HG03025 (cell line): ENCODE measurements around the gene ST6GALNAC5.
"Not testable (repeated sequence)": the region's sequence is repeated elsewhere in the genome, so short reads cannot be mapped to it uniquely, and the experiment has no call there.

ENCODE experiments used
- ATAC-seq: cut with Tn5 transposase; IDR thresholded peaks from one replicate; pipeline ENCODE4 v1.9.1; 2021; ENCODE audit warnings: mild to moderate bottlenecking, moderate library complexity; ENCODE audit not compliant: unreplicated experiment, low FRiP score

The ST6GALNAC5 gene

DNA sequence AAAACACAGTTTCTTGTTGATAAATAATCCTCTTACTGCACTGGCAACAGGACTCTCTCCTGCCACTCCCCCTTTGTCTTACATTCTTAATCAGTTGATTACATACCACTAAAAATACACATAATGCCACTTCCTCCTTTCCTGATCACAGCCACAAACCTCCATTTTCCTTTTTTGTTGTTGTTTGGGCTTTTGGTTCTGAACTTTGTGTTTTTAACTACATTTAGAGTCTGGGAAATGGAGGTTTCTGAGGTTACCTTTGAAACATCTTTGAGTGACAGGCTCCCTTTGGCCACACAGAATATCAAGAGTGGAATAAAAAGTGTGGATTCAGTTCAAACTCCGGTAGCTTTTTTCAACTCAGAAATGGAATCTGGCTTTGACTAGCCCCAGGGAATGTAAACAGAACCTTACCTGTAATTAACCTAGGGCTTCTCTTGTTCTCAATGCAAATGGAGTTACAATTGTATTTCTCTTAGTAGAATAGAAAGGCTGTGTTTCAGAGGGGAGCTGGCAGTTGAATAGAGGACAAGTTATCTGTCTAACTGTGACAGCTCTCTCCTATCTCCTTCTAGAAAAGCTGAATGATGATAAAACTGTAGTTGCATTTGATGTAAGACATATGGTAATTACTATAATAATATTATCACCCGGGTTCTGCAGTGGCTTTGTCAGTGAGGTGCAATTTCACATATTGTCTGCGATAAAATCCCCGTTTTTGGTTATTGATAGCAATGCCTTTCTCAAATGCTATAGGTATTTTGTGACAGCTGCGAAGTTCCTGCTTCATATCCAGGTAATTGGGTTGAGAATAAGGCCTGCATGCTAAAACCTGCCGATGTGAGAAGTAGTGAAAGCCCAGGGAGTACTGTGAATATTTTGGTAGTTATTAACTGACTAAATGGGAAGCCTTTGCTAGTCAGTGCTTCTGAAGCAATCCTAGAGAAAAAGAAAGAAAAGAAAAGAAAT lies 66.9 kb downstream of the ST6GALNAC5 start:
- ATAC-seq = no peak

GRCh38 chr1:76938304-76938703 lies 71.0 kb downstream of the ST6GALNAC5 start:
- no peak for ATAC-seq

DNA sequence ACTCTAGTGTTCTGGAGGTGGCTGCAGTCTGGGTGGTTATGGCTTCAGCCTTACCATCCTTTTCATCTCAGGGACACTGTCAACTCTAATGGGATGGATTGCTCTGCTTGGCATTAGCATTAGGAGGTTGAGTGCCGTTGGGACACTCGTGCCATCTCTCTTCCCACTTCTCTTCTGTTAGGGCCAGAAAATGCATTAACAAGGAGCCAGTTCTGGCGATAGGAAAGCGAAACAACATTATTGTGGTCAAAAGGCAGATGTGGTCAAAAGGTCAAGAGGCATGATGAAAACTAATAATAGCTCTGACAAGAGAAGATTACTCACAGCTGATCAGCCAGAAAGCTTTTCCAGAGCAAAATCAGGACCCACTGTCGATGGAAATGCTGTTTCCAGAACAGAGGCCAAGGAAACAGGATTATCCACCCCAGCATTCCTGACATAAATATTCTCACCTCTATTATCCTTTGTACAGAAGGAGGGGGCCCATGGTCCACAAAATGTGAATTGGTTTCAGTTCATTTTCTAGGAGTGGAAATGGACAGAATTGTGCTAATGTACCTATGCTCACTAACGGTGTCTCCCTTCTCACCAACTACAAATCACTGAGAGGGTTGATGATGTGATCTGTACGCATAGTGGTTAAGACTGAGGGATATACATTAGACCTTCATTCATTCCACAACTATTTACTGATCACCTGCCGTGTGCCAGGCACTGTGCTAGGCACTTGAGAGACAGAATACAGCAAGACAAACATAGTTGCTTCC lies 72.0 kb downstream of the ST6GALNAC5 start:
- no peak for ATAC-seq

GRCh38 chr1:76939817-76940216 lies 72.5 kb downstream of the ST6GALNAC5 start:
- ATAC-seq = no peak

DNA sequence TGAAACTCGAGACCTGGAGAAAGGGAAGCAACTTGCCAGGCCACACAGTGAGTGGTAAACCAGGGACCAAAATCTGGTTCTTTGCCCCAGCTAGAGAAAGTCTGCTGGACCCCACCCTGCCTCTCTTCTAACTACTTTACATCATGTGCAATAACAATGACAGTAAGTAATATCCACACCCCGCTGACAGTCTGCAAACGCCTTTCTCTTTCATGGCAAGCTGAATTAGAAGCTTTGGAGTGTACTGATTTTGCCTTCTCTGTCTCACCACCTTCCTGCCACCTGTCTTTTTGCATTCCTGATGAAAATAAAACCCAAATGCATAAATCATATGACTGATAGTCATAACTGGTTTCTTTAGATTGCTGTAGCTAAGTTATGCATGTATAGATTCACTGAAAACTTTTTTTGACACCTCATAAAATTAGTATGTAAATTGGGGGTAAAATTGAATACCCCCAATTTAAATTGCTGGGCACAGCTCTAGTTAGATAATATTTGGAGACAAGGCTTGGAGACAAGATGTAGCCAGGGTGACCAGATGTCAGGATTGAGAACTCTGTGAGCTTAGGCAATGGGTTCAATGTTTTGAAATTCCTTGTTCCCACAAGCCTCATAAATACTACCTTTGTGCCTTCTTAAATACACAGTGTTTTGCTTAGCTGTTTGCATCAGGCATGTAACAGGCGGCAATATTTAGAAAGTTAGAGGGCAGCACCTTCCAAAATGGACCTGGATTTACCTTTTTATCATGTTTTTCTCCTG lies 73.5 kb downstream of the ST6GALNAC5 start:
- no peak for ATAC-seq

DNA sequence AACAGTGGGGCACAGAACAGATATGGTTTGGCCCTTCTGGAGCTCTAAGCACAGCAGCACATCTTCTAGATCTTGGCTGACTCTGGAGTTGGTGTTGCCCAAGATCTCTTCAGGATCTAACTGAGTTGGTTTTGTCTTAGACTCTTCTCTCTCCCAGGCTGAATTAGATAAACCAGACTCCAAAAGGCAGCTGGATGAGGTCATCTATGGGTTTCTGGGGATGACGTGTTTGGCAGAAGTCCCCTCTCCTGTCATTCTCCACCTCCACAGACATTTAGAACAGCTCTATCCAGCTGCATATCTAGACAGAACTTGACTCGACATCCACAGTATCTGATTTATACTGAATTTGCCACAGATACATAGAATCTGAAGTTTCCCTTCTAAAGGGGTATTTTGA lies 75.3 kb downstream of the ST6GALNAC5 start:
- ATAC-seq = no peak

- ATAC-seq = no peak
Observed at GRCh38 chr1:76944942-76945341, 77.7 kb downstream of the ST6GALNAC5 start.

- ATAC-seq = no peak
Observed at GRCh38 chr1:76948846-76949245, 81.6 kb downstream of the ST6GALNAC5 start.

DNA sequence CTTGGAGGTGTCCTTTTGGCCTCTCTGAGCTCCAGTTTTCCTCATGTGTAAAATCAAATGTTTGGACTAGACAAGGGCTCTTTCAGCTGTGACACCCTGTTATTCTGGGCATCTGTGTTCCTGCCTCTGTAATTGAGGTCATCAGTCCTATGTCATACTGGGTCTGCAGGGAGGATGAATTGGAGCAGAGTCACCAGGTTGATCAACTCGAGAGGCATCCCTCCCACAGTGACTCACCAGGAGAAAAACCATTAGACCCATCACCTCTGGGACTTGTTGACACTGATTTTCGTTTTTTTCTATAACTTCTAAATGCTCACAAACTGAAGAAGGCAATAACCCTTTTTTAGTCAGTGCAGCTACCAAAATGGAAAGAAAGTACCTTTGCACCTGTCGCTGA lies 82.2 kb downstream of the ST6GALNAC5 start:
- ATAC-seq = no peak

DNA sequence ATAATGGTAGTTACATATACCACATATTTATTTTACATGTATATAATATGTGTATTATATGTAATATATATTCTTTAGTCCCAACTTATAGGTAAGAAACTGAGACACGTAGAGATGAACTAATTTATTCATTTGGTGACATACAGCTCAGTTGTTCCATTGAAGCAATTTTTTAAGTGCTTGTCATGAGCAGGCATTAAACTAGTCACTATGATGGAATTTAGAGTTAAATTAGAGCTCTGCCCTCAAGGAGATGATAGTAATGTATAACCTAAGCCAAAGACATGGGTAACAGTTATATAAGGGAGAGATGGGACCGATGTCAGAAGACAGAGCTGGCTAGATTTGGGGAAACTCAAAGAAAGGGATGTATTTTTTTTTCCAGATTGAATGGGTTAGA lies 83.0 kb downstream of the ST6GALNAC5 start:
- no peak for ATAC-seq

- no peak for ATAC-seq
Observed at GRCh38 chr1:76951153-76951552, 83.9 kb downstream of the ST6GALNAC5 start.

GRCh38 chr1:76955652-76956051 lies 88.4 kb downstream of the ST6GALNAC5 start:
- no peak for ATAC-seq

GRCh38 chr1:76957961-76958360 lies 90.7 kb downstream of the ST6GALNAC5 start:
- ATAC-seq = no peak

DNA sequence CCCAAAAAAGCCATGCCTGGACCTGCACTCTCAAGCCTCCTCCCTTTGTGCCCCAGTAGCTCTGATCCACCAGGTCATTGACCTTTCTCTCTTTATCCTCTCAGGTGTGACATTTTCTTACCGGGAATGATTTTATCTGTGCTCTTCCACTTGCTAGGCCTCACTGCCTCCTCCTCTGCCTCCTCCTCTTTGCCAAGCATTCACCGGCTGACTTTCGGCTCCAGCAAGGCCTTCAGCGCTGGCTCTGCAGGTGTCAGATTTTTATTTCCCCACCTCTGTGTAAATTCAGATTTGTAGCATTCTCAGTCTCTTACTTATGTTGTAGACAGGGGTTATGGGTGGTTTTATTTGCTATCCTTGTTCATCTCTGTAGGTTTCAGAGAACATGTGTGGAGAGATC lies 91.5 kb downstream of the ST6GALNAC5 start:
- no peak for ATAC-seq

- no peak for ATAC-seq
Observed at GRCh38 chr1:76959556-76959955, 92.3 kb downstream of the ST6GALNAC5 start.

- no peak for ATAC-seq
Observed at GRCh38 chr1:76961181-76961819, 94.0 kb downstream of the ST6GALNAC5 start.

DNA sequence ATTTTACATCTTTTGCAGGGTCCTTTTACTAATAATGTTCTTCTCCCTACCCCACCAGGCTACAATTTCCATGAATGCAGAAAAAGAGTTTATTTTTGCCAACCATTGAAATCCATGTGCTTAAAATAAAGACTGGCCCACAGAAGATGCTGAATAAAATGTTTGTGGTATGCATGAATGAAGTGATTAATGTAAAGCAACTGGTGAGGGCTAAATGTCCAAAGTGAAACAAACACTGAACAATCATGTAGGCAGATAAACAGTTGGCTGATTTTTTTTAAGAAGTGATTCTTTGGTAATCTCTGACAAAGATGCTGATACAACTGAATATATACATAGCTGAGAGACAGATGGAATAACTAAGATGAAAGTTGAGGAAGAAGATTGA lies 94.5 kb downstream of the ST6GALNAC5 start:
- no peak for ATAC-seq

GRCh38 chr1:76981267-76981666 lies 114.0 kb downstream of the ST6GALNAC5 start:
- not testable (repeated sequence) for ATAC-seq

GRCh38 chr1:76989976-76990375 lies 122.7 kb downstream of the ST6GALNAC5 start:
- ATAC-seq = no peak

DNA sequence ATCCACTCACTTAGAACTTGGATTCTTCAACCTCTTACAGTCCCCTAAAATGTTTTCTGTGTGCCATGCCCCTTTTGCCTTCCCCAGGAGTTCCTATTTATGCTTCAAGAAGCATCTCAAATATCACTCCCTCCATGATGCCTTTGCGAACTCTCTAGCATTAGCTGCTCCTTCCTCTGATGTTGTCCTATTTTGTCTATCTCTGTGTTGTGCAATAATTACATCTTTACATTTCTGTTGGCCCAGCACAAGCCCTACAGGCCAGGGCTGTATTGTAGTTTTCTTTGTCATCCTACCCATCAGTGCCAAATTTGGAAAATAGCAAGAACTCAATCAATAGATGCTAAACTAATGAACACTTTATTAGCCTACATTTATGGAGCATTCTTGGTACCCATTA lies 125.8 kb downstream of the ST6GALNAC5 start:
- no peak for ATAC-seq
